GM18907 (cell line): ENCODE results near the gene POLR2J.
"Not testable (repeated sequence)": the region's sequence is repeated elsewhere in the genome, so short reads cannot be mapped to it uniquely, and the experiment has no call there.

Experiments
- ATAC-seq: cut with Tn5 transposase; IDR thresholded peaks from one replicate; pipeline ENCODE4 v1.9.1; 2021; ENCODE audit warnings: mild to moderate bottlenecking, moderate library complexity; ENCODE audit not compliant: unreplicated experiment

POLR2J gene

GRCh38 chr7:102496861-102497260, 18.1 kb upstream of the POLR2J start:
- not testable (repeated sequence) for ATAC-seq

- peak; percentile 60 for ATAC-seq
Measured at GRCh38 chr7:102494473-102495149, 15.9 kb upstream of the POLR2J start.

- ATAC-seq, result peak; percentile 10
Measured at GRCh38 chr7:102494026-102494425, 15.3 kb upstream of the POLR2J start.

- peak; percentile 44 for ATAC-seq
Measured at GRCh38 chr7:102493220-102493935, 14.7 kb upstream of the POLR2J start.

- ATAC-seq, result peak; percentile 27
Measured at GRCh38 chr7:102490529-102491075, 11.9 kb upstream of the POLR2J start.

GRCh38 chr7:102484317-102484716, 5.6 kb upstream of the POLR2J start:
- not testable (repeated sequence) for ATAC-seq

DNA sequence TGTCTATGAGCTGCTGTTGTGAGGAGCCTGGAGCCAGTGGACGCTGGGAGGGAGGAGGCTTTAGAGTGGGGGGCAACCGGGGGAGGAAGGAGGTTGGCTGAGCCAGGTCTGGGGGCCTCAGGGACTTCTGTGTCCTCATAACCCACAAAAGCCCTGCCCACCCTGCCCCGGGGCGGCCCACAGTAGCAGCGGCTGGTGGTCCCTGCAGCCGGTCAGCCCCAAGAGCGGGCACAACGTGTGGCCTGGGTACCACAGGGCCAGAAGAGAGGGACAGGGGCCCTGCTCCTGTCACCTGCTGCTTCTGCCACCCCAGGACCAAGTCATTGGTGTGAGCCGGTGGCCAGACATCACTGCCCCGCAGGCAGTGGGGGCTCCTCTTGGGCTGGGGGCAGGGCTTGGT, 3.2 kb upstream of the POLR2J start:
- ATAC-seq, result not testable (repeated sequence)

GRCh38 chr7:102479982-102480637, 1.4 kb upstream of the POLR2J start:
- ATAC-seq, result not testable (repeated sequence)

DNA sequence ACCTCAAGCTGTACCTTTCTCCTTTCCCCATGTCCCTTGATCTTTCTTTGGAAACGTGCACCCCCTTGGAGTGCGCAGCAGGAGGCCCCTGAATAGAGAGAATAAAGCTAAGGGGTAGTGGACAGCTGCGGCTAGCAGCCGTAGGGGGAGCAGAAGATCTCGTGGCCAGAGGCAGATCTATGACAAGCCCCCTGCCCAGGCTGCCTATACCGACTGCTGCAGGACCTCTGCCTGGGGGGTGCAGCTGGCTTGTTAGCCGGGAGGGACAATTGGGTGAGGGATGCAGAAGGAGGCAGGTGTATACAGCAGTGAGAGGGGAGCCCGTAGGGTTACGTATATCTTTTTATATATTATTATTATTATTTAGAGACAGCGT, 475 bp upstream of the POLR2J start:
- peak; percentile 28 for ATAC-seq

- ATAC-seq, result not testable (repeated sequence)
Measured at GRCh38 chr7:102474736-102475435, 3.8 kb downstream of the POLR2J start.

DNA sequence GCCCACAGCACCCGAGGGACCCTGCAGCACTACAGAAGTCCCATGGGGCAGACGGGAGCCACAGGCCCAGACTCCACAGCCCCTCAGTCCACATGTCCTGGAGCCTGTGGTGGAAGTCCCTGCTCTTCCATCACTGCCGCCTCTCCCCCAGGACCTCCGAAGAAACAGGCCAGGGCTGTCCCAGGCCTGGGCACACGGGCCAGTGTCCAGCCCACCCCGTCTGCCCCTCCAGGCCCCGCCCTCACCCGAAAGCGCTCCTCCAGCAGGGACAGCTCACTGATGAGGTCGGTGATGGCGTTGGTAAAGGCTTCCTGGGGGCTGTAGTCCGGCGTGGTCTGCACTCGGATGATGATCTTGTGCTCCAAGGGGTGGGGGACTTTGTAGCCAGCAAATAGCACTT, 4.6 kb downstream of the POLR2J start:
- ATAC-seq, result not testable (repeated sequence)

- ATAC-seq, result no peak
Measured at GRCh38 chr7:102473271-102473991, 5.3 kb downstream of the POLR2J start.

- no peak for ATAC-seq
Measured at GRCh38 chr7:102472126-102473041, 6.3 kb downstream of the POLR2J start.

- no peak for ATAC-seq
Measured at GRCh38 chr7:102471791-102472125, 7.0 kb downstream of the POLR2J start.

- no peak for ATAC-seq
Measured at GRCh38 chr7:102469972-102470825, 8.5 kb downstream of the POLR2J start.

- ATAC-seq, result no peak
Measured at GRCh38 chr7:102469351-102469971, 9.3 kb downstream of the POLR2J start.

GRCh38 chr7:102468478-102469350, 10.0 kb downstream of the POLR2J start:
- no peak for ATAC-seq
